ENCODE measurements around the gene ASCC1. TPM values are rescaled to one million over a fixed set of nuclear protein-coding genes. Genes with fewer than 3 reads are reported as not detected.

The ASCC1 gene
- total and polyA plus RNA-seq, 2 of the 13 experiments (the other 11 are each of a cell fraction or from before 2014, with no cell fraction given), result 21.6 to 30.1 TPM

GRCh38 chr10:72254813-72255568 is 38.9 kb upstream of the ASCC1 start (continued):
- TF ChIP-seq AHDC1 (CRISPR knock-in tag; IDR thresholded peaks at IDR 0.05; ENCODE audit: borderline replicate concordance) (no peak), ZNF616 (CRISPR knock-in tag; IDR thresholded peaks at IDR 0.05; ENCODE audit: low read depth) (no peak), ATAD3A (CRISPR knock-in tag; IDR thresholded peaks at IDR 0.05) (no peak), ONECUT2 (CRISPR knock-in tag; IDR thresholded peaks at IDR 0.05) (no peak), ZBTB4 (CRISPR knock-in tag; IDR thresholded peaks at IDR 0.05; ENCODE audit: borderline replicate concordance) (no peak), KLF11 (CRISPR knock-in tag; IDR thresholded peaks at IDR 0.05) (0 out of 2 replicates have a peak, but pooled peaks have one; percentile 58), ZBTB49 (CRISPR knock-in tag; IDR thresholded peaks at IDR 0.05; ENCODE audit: borderline replicate concordance) (no peak), ZNF687 (CRISPR knock-in tag; IDR thresholded peaks at IDR 0.05) (peak; percentile 95), WIZ (CRISPR knock-in tag; IDR thresholded peaks at IDR 0.05) (no peak), HNRNPL (IDR thresholded peaks at IDR 0.05; ENCODE audit: low read depth, low read length) (peak; percentile 77)

Data from HepG2 (cell line).